WTC11 (cell line): ENCODE results near the gene RAP1GDS1. TPM values are rescaled to one million over a fixed set of nuclear protein-coding genes. Genes with fewer than 3 reads are reported as not detected.

Experiments used
- ATAC-seq: fragments of 200-7000 bp; cut with Tn5 transposase; 2 replicates; pipeline ENCODE4 v1.10.0; 2021; ENCODE audit warnings: mild to moderate bottlenecking, moderate library complexity
- CTCF ChIA-PET: fragments of 300-600 bp; sonication (Branson Sonifier 250); formaldehyde crosslinking; loops from one replicate; lab custom pipeline; 2021; ENCODE audit warnings: antibody characterized with exemption; lab: Charles Lee
- POLR2A ChIA-PET: fragments of 350-600 bp; sonication (Branson Sonifier 250); formaldehyde crosslinking; loops from one replicate; lab custom pipeline; 2021; ENCODE audit warnings: antibody characterized with exemption; lab: Charles Lee
- DNase-seq: peaks from one replicate; pipeline ENCODE4 v3.0.0; 2021; ENCODE audit warnings: low spot score
- H3K27ac Mint-ChIP-seq: 2 replicates; pipeline ENCODE4 v1.8.0; 2021; ENCODE audit warnings: mixed read lengths
- H3K27me3 Mint-ChIP-seq: 2 replicates; pipeline ENCODE4 v1.8.0; 2021; ENCODE audit warnings: low read depth, mild to moderate bottlenecking, moderate library complexity, mixed read lengths
- H3K36me3 Mint-ChIP-seq: 2 replicates; pipeline ENCODE4 v1.8.0; 2021; ENCODE audit warnings: mixed read lengths
- H3K4me1 Mint-ChIP-seq: 2 replicates; pipeline ENCODE4 v1.8.0; 2022; ENCODE audit warnings: mixed read lengths
- H3K4me3 Mint-ChIP-seq: 2 replicates; pipeline ENCODE4 v1.8.0; 2021; ENCODE audit warnings: mild to moderate bottlenecking, moderate library complexity, mixed read lengths
- H3K9me3 Mint-ChIP-seq: 2 replicates; pipeline ENCODE4 v1.8.0; 2021; ENCODE audit warnings: mixed read lengths
- ARID4B ChIP-seq: sonication (generic); formaldehyde crosslinking; IDR thresholded peaks from 2 replicates; pipeline ENCODE4 v1.8.0; 2023; ENCODE audit warnings: missing genetic modification reagents, mild to moderate bottlenecking, borderline replicate concordance
- ATF6 ChIP-seq: sonication (generic); formaldehyde crosslinking; IDR thresholded peaks from 2 replicates; pipeline ENCODE4 v1.8.1; 2023; ENCODE audit warnings: mild to moderate bottlenecking, missing genetic modification reagents
- CTCF ChIP-seq: fragments of 200-600 bp; IDR thresholded peaks from 2 replicates; pipeline ENCODE4 v1.8.0; 2022; ENCODE audit warnings: antibody characterized with exemption
- EMX1 ChIP-seq: fragments of 250-450 bp; sonication (Bioruptor Pico); IDR thresholded peaks from 2 replicates; pipeline ENCODE4 v1.8.0; 2021; ENCODE audit warnings: mild to moderate bottlenecking
- ETV6 ChIP-seq: sonication (generic); formaldehyde crosslinking; IDR thresholded peaks from 2 replicates; pipeline ENCODE4 v1.8.1; 2022; ENCODE audit warnings: mild to moderate bottlenecking, missing genetic modification reagents
- FOXP4 ChIP-seq: sonication (generic); formaldehyde crosslinking; IDR thresholded peaks from 2 replicates; pipeline ENCODE4 v1.8.0; 2022; ENCODE audit warnings: mild to moderate bottlenecking, missing genetic modification reagents
- HMGXB4 ChIP-seq: sonication (generic); formaldehyde crosslinking; IDR thresholded peaks from 2 replicates; pipeline ENCODE4 v1.8.1; 2023; ENCODE audit warnings: mild to moderate bottlenecking, moderate library complexity, missing genetic modification reagents
- KAT7 ChIP-seq: sonication (generic); formaldehyde crosslinking; IDR thresholded peaks from 2 replicates; pipeline ENCODE4 v1.8.1; 2023; ENCODE audit warnings: missing genetic modification reagents, mild to moderate bottlenecking, borderline replicate concordance
- MAX ChIP-seq: sonication (generic); formaldehyde crosslinking; IDR thresholded peaks from 2 replicates; pipeline ENCODE4 v1.8.0; 2022; ENCODE audit warnings: mild to moderate bottlenecking, missing genetic modification reagents
- NFYB ChIP-seq: sonication (generic); formaldehyde crosslinking; conservative IDR thresholded peaks from 2 replicates; pipeline ENCODE4 v1.8.0; 2022; ENCODE audit warnings: low read depth, missing genetic modification reagents
- PREB ChIP-seq: sonication (generic); formaldehyde crosslinking; IDR thresholded peaks from 2 replicates; pipeline ENCODE4 v1.8.1; 2022; ENCODE audit warnings: mild to moderate bottlenecking, missing genetic modification reagents, moderate library complexity, borderline replicate concordance
- RELA ChIP-seq: sonication (generic); formaldehyde crosslinking; IDR thresholded peaks from 2 replicates; pipeline ENCODE4 v1.8.1; 2022; ENCODE audit warnings: missing genetic modification reagents, mild to moderate bottlenecking, borderline replicate concordance
- ZBTB21 ChIP-seq: sonication (generic); formaldehyde crosslinking; IDR thresholded peaks from 2 replicates; pipeline ENCODE4 v1.8.1; 2023; ENCODE audit warnings: mild to moderate bottlenecking, missing genetic modification reagents, borderline replicate concordance
- ZNF425 ChIP-seq: fragments of 250-450 bp; sonication (Bioruptor Pico); conservative IDR thresholded peaks from 2 replicates; pipeline ENCODE4 v1.9.0; 2021; ENCODE audit warnings: mild to moderate bottlenecking
- ZNF512 ChIP-seq: sonication (generic); formaldehyde crosslinking; IDR thresholded peaks from 2 replicates; pipeline ENCODE4 v1.8.1; 2022; ENCODE audit warnings: missing genetic modification reagents, borderline replicate concordance
- total RNA-seq: library from RNA; stranded (reverse); gene quantifications from 3 replicates; pipeline ENCODE4 v1.2.3, GENCODE V29; 2021

Gene RAP1GDS1
- total RNA-seq, 1 experiment from 2014 or later = 29.9 TPM

GRCh38 chr4:98485816-98486345, 224.7 kb downstream of the RAP1GDS1 start (continued):
- TF ChIP-seq ZNF425 (CRISPR knock-in tag) = no peak
- no peak for TF ChIP-seq ZBTB21
- no peak for TF ChIP-seq ARID4B (CRISPR knock-in tag)
- TF ChIP-seq MAX (CRISPR knock-in tag) = no peak

- ChIA-PET POLR2A (no interaction called here), CTCF (interaction anchor here (1.6 kb wide), 1 partner anchor 377 kb away, joined by 4 read pairs; no protein-coding TSS in a partner anchor)
- ATAC-seq = no peak
- Mint-ChIP-seq H3K36me3 (no peaks in the 10 kb centered on the region), H3K27me3 (no peaks in the 10 kb centered on the region), H3K4me3 (no peak overlapping the region), H3K9me3 (no peaks in the 10 kb centered on the region), H3K4me1 (peaks cover 54% of the 10 kb centered on the region), H3K27ac (no peak overlapping the region)
- DNase-seq = no peak
- TF ChIP-seq PREB (CRISPR knock-in tag) (no peak), EMX1 (no peak), HMGXB4 (CRISPR knock-in tag) (no peak), NFYB (CRISPR knock-in tag) (no peak), CTCF (no peak), KAT7 (CRISPR knock-in tag) (no peak), ETV6 (CRISPR knock-in tag) (no peak), RELA (CRISPR knock-in tag) (no peak), FOXP4 (no peak), ATF6 (CRISPR knock-in tag) (no peak), ZNF512 (CRISPR knock-in tag) (no peak)
Measured at GRCh38 chr4:98490251-98490650, 229.1 kb downstream of the RAP1GDS1 start.
